Retinal pigment epithelial cell (primary cell): ENCODE measurements around the gene FLNA.

Experiments used
- DNase-seq: peaks from one replicate; pipeline ENCODE4 v3.0.0-alpha.2; 2010; ENCODE audit warnings: low read depth
- H3K4me3 ChIP-seq: 2 replicates; pipeline ENCODE4 v1.5.1; 2011; ENCODE audit warnings: mild to moderate bottlenecking, low read length, control low read depth, moderate library complexity
- CTCF ChIP-seq: conservative IDR thresholded peaks from 2 replicates; pipeline ENCODE4 v1.5.1; 2011; ENCODE audit warnings: low read depth, low read length, control low read depth, inconsistent platforms

The FLNA gene

DNA sequence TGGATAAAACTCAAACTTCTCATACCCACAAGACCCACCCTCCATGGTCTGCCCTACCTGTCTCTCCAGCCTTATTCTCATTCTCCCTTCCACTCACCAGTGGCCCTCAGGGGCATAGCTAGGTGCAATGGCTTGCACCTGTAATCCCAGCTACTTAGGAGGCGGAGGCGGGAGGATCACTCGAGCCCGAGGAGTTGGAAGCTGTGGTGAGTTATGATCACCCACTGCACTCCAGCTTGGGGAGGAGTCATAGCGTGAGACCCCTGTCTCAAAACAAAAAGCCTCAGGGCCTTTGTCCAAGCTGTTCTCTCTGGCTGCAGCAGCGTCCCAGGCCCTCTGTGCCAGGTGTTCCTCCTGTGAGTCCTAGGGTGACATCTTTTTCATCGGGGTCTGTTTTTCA, 62.3 kb downstream of the FLNA start:
- TF ChIP-seq CTCF: no peak
- H3K4me3 ChIP-seq: no peak overlapping the region
- no peak for DNase-seq

- no peak for DNase-seq
- H3K4me3 ChIP-seq: no peak overlapping the region
- TF ChIP-seq CTCF: no peak
Observed at GRCh38 chrX:154310616-154311536, 63.6 kb downstream of the FLNA start.

DNA sequence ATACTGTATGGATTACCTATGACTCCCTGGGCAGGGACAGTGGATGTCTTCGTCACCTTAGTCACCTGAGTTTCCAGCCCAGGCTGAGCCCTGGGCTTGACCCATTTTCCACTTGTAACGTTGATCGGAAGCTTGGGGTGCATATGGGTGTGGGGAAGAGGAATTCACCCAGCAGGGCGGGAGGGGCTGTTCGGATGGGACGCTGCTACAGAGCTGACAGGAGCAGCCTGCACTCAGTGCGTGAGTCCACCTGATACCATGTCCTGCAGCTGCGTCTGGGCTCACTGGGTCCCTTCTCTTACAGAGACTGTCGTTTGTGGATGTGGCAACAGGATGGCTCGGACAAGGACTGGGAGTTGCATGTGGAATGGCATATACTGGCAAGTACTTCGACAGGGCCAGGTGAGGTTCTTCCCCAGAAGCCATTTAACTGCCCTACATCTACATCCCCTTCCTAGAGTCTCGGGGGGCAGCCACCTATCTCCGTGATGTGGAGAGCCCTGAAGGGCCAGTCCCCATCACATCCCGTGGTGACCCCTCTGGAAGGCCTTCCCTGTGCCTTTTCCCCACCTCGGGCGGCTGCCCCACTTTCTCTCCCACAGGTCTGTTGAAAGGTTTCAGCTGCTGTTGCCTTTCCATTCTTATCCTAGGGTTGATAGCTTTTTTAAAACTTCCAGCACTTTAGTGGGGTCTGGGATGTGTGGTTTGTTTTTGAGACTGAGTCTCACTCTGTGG, 65.2 kb downstream of the FLNA start:
- TF ChIP-seq CTCF: no peak
- DNase-seq: no peak

DNA sequence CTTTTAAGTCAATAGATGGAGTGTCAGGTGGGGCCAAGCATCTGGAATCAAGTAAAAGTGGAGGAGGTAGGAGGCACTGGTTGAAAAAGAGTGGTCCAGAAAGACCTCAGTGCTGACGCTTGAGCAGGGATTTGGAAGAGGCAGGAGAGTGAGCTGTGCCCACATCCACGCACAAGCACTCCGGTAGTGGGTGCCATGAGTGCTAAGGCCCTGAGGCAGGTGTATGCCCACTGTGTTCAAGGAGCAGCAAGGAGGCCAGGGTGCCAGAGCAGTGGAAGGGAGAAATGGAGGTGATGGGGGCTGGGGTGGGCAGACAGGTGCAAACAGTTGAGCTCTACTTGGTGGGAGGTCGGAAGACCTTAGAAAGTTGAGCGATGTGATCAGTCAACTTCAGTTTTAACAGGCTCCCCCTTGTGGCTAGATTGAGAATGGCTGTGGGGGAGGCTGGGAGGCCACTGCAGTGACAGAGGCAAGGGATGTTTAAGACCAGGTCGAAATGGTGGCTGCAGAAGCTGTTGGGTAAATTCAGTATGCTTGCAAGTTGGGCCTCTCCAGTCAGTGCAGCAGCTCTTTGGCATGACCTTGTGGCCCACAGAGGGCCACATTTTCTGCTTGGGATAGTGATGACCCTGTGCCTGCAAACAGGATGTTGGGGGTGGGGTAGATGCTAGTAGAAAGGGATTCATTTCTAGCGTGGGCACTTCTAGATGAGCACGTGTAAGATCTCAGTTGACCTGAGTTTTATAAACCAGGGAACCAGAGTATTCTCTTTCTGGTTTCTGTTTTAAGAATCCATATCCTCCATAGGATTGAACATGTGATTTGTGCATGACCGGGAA, 66.1 kb downstream of the FLNA start:
- peak; percentile 76 for TF ChIP-seq CTCF
- no peak for DNase-seq
- H3K4me3 ChIP-seq: no peak overlapping the region

More for the DNA sequence above, 65.2 kb downstream of the FLNA start:
- no peak overlapping the region for H3K4me3 ChIP-seq

DNA sequence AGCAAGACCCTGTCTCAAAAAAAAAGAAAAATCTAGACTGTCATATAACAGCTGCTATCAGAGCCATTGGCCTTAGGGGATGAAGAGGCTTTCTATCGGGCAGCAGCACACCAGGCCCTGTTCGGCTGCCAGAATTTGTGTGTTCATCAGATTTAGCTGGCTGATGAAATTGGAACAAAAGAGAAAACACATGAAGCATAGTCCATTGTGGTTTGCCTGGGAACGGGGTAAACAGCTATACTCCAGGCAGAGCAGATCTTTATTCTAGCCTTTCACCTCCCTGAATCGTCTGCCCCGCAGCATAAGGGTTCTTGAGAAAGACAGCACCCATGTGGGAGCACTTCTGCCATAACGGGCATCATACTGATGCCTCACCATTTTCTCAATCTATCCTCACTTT, 67.2 kb downstream of the FLNA start:
- TF ChIP-seq CTCF: no peak
- DNase-seq: no peak

DNA sequence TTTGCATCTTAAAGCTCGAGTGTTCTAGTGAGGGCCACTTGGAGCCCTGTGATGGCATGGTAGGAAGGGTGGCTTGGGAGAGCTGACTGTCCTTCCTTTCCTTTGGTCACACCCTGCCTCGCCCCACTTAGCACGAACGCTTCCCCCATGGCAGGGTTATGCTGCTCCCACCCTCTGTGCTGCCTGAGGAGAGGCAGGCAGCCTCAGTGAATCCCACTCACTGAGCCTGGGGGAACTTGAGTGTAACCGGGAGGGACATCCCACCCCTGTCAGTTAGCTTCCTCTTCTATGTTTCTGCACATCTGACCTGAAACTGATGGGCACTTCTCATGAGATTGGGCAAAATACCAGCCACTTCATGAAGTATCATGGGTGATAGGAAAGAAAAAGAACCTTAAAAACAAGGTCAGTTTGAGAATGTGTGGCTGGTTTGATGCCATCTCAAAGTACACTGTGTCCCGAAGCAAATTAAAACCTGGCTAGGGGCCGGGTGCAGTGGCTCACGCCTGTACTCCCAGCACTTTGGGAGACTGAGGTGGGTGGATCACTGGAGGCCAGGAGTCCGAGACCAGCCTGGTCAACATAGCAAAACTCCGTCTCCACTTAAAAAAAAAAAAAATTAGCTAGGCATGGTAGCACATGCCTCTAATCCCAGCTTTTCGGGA, 68.8 kb downstream of the FLNA start:
- TF ChIP-seq CTCF: no peak
- no peak overlapping the region for H3K4me3 ChIP-seq
- DNase-seq: no peak

More for the DNA sequence above, 67.2 kb downstream of the FLNA start:
- H3K4me3 ChIP-seq: no peak overlapping the region
